Skeletal muscle tissue (tissue), 4 donors: Measurements from ENCODE around the gene PVALEF. TPM values are rescaled to one million over a fixed set of nuclear protein-coding genes. Genes with fewer than 3 reads are reported as not detected.

ENCODE experiments used
- H3K27ac ChIP-seq: one replicate; pipeline ENCODE4 v1.7.0; 2013; ENCODE audit warnings: mild to moderate bottlenecking, low read depth, low read length, inconsistent platforms
- H3K27me3 ChIP-seq, 3 donors: one replicate each; pipeline ENCODE4 v1.7.0; 2013; ENCODE audit warnings: low read length in 3 of 3; ENCODE audit not compliant: control insufficient read depth in 3 of 3, insufficient read depth in 3 of 3
- H3K36me3 ChIP-seq, 3 donors: one replicate each; pipeline ENCODE4 v1.7.0; 2013; ENCODE audit warnings: low read length in 3 of 3; ENCODE audit not compliant: control insufficient read depth in 3 of 3, insufficient read depth in 3 of 3
- H3K4me1 ChIP-seq, 3 donors: one replicate each; pipeline ENCODE4 v1.7.0; 2013; ENCODE audit warnings: low read length in 3 of 3, mild to moderate bottlenecking in 3 of 3; ENCODE audit not compliant: control insufficient read depth in 3 of 3, insufficient read depth in 3 of 3
- H3K4me3 ChIP-seq, 3 donors: one replicate each; pipeline ENCODE4 v1.7.0; 2013; ENCODE audit warnings: low read length in 3 of 3
- H3K9ac ChIP-seq, 3 donors: one replicate each; pipeline ENCODE4 v1.7.0; 2013; ENCODE audit warnings: low read length in 3 of 3, mild to moderate bottlenecking in 3 of 3, moderate library complexity in 2 of 3, low read depth in 1 of 3
- H3K9me3 ChIP-seq, 3 donors: one replicate each; pipeline ENCODE4 v1.7.0; 2013; ENCODE audit warnings: low read length in 3 of 3; ENCODE audit not compliant: control insufficient read depth in 3 of 3
- total RNA-seq: library from RNA; depleted of rRNA; stranded (reverse); fragments of >200 nt; gene quantifications from one replicate; pipeline ENCODE4 v1.2.3, GENCODE V29; 2014
- donor health status: Osteomylitis.

Gene PVALEF
- total RNA-seq, 1 donor from 2014 or later, result not detected

GRCh38 chr17:81187586-81188490 is 22.5 kb downstream of the PVALEF start:
- peaks cover 8 to 13% (median 10%) of the 10 kb centered on the region in 3 donors for H3K27me3 ChIP-seq
- H3K9ac ChIP-seq, result no peak overlapping the region
- H3K4me1 ChIP-seq, result no peaks in the 10 kb centered on the region
- no peak overlapping the region for H3K4me3 ChIP-seq
- no peaks in the 10 kb centered on the region for H3K9me3 ChIP-seq
- no peak overlapping the region for H3K27ac ChIP-seq
- H3K36me3 ChIP-seq, result peaks cover 0 to 4% (median 2%) of the 10 kb centered on the region in 3 donors

- H3K9ac ChIP-seq, result no peak overlapping the region
- no peaks in the 10 kb centered on the region for H3K4me1 ChIP-seq
- peaks cover 0 to 4% (median 2%) of the 10 kb centered on the region in 3 donors for H3K36me3 ChIP-seq
- no peak overlapping the region for H3K27ac ChIP-seq
- H3K9me3 ChIP-seq, result no peaks in the 10 kb centered on the region
- H3K27me3 ChIP-seq, result peaks cover 6 to 8% (median 8%) of the 10 kb centered on the region in 3 donors
- no peak overlapping the region for H3K4me3 ChIP-seq
Measured at GRCh38 chr17:81188491-81188840, 23.2 kb downstream of the PVALEF start.

DNA sequence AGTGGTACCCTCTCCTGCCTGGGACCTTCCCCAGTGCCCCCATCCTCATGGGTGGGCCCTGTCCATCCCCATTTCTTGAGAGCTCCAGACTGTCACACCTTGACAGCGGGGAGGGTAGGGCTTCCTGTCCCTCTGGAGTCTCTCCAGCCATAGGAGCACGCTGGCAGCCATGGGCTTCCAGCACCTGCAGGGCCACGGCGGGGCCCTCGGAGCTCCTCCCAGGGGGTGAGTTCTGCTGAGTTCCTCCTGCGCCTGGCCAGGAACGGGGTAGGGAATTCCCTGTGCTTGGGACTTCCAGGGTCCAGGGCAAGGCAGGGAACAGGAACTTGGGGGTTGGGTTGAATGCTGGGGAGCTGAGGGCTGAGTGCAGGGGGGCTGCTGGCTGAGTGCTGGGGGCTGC is 23.7 kb downstream of the PVALEF start:
- Histone ChIP-seq H3K9me3 (no peaks in the 10 kb centered on the region), H3K36me3 (peaks cover 0 to 4% (median 2%) of the 10 kb centered on the region in 3 donors), H3K9ac (no peak overlapping the region), H3K4me3 (no peak overlapping the region), H3K4me1 (no peaks in the 10 kb centered on the region), H3K27ac (no peak overlapping the region), H3K27me3 (peaks cover 2 to 4% (median 3%) of the 10 kb centered on the region in 3 donors)

- no peak overlapping the region for H3K4me3 ChIP-seq
- no peaks in the 10 kb centered on the region for H3K27me3 ChIP-seq
- H3K9me3 ChIP-seq, result no peaks in the 10 kb centered on the region
- no peak overlapping the region for H3K9ac ChIP-seq
- peaks cover 0 to 4% (median 2%) of the 10 kb centered on the region in 3 donors for H3K36me3 ChIP-seq
- H3K4me1 ChIP-seq, result no peaks in the 10 kb centered on the region
- no peak overlapping the region for H3K27ac ChIP-seq
Measured at GRCh38 chr17:81189670-81190530, 24.6 kb downstream of the PVALEF start.

DNA sequence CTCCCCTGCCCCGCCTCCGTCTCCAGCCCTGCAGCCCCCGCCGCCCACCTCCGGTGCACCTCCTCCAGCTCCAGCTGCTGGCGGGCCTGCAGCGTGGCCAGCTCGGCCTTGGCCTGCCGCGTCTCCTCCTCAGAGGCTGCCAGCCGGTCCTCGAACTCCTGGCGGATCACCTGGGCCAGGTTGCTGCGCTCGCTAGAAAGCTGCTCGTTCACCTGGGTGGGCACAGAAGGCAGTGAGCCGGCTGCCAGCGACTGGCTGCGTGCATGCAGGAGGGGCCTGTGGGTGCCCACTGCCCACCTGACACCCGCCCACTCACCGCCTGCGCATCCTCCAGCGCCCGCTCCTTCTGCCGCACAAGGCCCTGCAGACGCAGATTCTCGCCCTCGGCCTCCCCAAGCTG is 25.3 kb downstream of the PVALEF start:
- Histone ChIP-seq H3K36me3 (peaks cover 0 to 4% (median 2%) of the 10 kb centered on the region in 3 donors), H3K27ac (no peak overlapping the region)

GRCh38 chr17:81191116-81191515 is 25.8 kb downstream of the PVALEF start:
- Histone ChIP-seq H3K9ac (no peak overlapping the region), H3K27me3 (no peaks in the 10 kb centered on the region), H3K4me1 (no peaks in the 10 kb centered on the region), H3K27ac (no peak overlapping the region), H3K36me3 (peaks cover 0 to 4% (median 2%) of the 10 kb centered on the region in 3 donors), H3K4me3 (no peak overlapping the region), H3K9me3 (no peaks in the 10 kb centered on the region)

More for the DNA sequence above, 25.3 kb downstream of the PVALEF start:
- Histone ChIP-seq H3K4me1 (no peaks in the 10 kb centered on the region), H3K9me3 (no peaks in the 10 kb centered on the region), H3K4me3 (no peak overlapping the region), H3K9ac (no peak overlapping the region), H3K27me3 (no peaks in the 10 kb centered on the region)

DNA sequence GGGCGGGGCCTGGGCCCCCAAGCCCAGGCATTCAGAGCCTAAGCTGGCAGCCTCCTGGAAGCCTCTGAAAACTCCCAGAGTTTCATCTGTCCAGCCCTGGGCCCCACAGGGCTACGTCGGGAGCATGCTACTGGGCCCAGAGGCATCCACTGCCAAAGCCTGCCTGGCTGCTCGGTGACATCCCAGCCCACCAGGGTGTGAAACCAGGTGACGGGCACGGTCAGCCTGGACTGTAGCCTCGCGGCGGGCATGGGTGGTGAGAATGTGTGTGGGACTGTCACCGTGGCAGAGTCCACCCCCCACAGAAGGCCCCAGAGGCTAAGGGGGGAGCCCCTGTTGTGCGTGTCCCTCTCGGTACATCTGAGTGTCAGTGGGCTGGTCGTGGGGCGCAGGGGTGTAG is 26.3 kb downstream of the PVALEF start:
- H3K9me3 ChIP-seq, result no peaks in the 10 kb centered on the region
- no peak overlapping the region for H3K27ac ChIP-seq
- H3K4me3 ChIP-seq, result no peak overlapping the region
- H3K27me3 ChIP-seq, result no peaks in the 10 kb centered on the region
- peaks cover 0 to 1% (median 0%) of the 10 kb centered on the region in 3 donors for H3K4me1 ChIP-seq
- no peak overlapping the region for H3K9ac ChIP-seq
- H3K36me3 ChIP-seq, result peaks cover 0 to 4% (median 2%) of the 10 kb centered on the region in 3 donors

- H3K9ac ChIP-seq, result no peak overlapping the region
- peaks cover 0 to 4% (median 2%) of the 10 kb centered on the region in 3 donors for H3K36me3 ChIP-seq
- no peaks in the 10 kb centered on the region for H3K9me3 ChIP-seq
- H3K27ac ChIP-seq, result no peak overlapping the region
- H3K4me1 ChIP-seq, result peaks cover 0 to 3% (median 0%) of the 10 kb centered on the region in 3 donors
- H3K27me3 ChIP-seq, result no peaks in the 10 kb centered on the region
- no peak overlapping the region for H3K4me3 ChIP-seq
Measured at GRCh38 chr17:81192386-81193050, 27.2 kb downstream of the PVALEF start.

DNA sequence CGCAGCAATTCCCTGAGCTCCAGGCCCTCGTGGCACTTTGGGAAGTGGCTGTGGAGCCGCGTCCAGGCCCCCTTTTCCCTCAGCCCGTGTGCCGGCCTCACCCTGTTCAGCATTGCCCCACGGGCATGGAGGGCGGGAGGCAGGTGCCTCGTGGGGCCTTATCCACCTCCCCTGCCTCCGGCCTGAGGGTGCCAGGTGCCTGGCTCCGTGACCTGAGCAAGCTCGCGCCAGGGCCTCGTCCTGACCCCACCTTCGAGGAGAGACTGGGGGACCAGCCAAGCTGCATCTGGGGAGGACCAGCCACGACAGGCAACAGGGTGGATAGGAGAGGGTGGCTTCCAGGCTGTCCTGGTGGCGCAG is 27.7 kb downstream of the PVALEF start:
- Histone ChIP-seq H3K27me3 (no peaks in the 10 kb centered on the region), H3K4me1 (peaks cover 0 to 3% (median 0%) of the 10 kb centered on the region in 3 donors), H3K27ac (no peak overlapping the region), H3K36me3 (peaks cover 0 to 8% (median 2%) of the 10 kb centered on the region in 3 donors), H3K4me3 (no peak overlapping the region), H3K9ac (no peak overlapping the region), H3K9me3 (no peaks in the 10 kb centered on the region)
